ENCODE measurements around the gene FOXB1. TPM values are rescaled to one million over a fixed set of nuclear protein-coding genes. Genes with fewer than 3 reads are reported as not detected.

FOXB1 gene
- polyA plus RNA-seq, 3 donors: not detected

DNA sequence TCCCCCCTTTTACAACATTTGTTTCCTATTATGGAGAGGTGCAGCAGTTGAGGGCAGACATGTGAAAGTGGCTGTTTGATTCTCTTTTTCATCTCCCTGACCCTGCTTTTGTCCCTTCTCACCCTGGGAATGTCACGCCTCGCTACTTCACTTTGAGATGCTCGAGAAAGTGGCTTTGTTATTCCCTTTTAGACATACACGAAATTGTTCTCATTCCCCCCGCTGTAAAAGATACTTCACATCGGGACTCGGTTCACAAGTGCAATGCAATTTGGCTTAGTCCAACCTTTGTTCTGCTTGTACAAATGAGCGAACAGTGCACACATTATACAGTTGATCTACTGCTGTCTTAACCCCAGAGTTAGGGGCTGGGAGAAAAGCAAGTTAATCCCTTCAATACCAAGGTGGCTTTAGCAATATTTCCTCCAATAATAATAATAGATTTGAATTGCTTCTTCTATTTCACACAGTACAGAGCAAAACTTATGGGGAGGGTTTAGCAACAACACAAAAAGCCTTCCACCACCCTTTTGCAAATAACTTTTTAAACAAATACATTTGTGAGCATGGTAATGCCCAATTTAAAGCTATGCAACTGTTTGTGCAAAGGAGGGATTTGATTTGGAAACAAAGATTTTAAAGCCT lies 5.7 kb upstream of the FOXB1 start:
- Mint-ChIP-seq H3K4me1 (peaks cover 12% of the 10 kb centered on the region), H3K4me3 (peak overlapping the region in 1 of 2 donors; percentile 78), H3K27me3 (ENCODE audit: low read depth in 3 of 3) (peaks cover 96 to 100% (median 99%) of the 10 kb centered on the region in 3 donors), H3K9me3 (peaks cover 0 to 32% (median 14%) of the 10 kb centered on the region in 7 donors), H3K36me3 (peaks cover 0 to 8% of the 10 kb centered on the region in 2 donors), H3K27ac (no peak overlapping the region)
- no peaks in the 10 kb centered on the region for H4K20me1 ChIP-seq (ENCODE audit: insufficient read depth, low read length)
- no peaks in the 10 kb centered on the region for H3K36me3 ChIP-seq (replicated peaks in 1 of 2; ENCODE audit: control insufficient read depth in 1 of 2, insufficient read depth in 2 of 2, low read length in 2 of 2)
- H3K4me2 ChIP-seq (replicated peaks; ENCODE audit: extremely low read depth, low read length, poor library complexity, severe bottlenecking): no peak overlapping the region
- no peak overlapping the region for H3K27ac ChIP-seq (ENCODE audit: low read depth in 1 of 2, low read length in 2 of 2)
- intact Hi-C loops (cut with micrococcal nuclease): no loop called here
- H2AFZ ChIP-seq (ENCODE audit: insufficient read depth, low read depth, low read length, poor library complexity, severe bottlenecking): no peak overlapping the region
- H3K9ac ChIP-seq (ENCODE audit: insufficient read depth, low read length, poor library complexity, severe bottlenecking): no peak overlapping the region
- H3K9me3 ChIP-seq (replicated peaks in 1 of 2; ENCODE audit: control insufficient read depth in 1 of 2, insufficient read depth in 1 of 2, low read length in 2 of 2): peaks cover 0 to 42% of the 10 kb centered on the region in 2 donors
- H3K27me3 ChIP-seq (ENCODE audit: control insufficient read depth in 2 of 2, insufficient read depth in 2 of 2, low read length in 2 of 2): peaks cover 93 to 100% of the 10 kb centered on the region in 2 donors
- no peak overlapping the region for H3K4me3 ChIP-seq (replicated peaks in 1 of 3; ENCODE audit: low read depth in 2 of 3, low read length in 3 of 3)
- H3K79me2 ChIP-seq (ENCODE audit: insufficient read depth, low read length): no peaks in the 10 kb centered on the region
- no peak for TF ChIP-seq CTCF (IDR thresholded peaks at IDR 0.05)
- no peaks in the 10 kb centered on the region for H3K4me1 ChIP-seq (ENCODE audit: control insufficient read depth in 1 of 2, insufficient read depth in 2 of 2, low read length in 2 of 2)
- 31% methylated on average over 4 of the region's 8 CpGs for WGBS (ENCODE audit: insufficient coverage)
- DNase-seq: no peak

DNA sequence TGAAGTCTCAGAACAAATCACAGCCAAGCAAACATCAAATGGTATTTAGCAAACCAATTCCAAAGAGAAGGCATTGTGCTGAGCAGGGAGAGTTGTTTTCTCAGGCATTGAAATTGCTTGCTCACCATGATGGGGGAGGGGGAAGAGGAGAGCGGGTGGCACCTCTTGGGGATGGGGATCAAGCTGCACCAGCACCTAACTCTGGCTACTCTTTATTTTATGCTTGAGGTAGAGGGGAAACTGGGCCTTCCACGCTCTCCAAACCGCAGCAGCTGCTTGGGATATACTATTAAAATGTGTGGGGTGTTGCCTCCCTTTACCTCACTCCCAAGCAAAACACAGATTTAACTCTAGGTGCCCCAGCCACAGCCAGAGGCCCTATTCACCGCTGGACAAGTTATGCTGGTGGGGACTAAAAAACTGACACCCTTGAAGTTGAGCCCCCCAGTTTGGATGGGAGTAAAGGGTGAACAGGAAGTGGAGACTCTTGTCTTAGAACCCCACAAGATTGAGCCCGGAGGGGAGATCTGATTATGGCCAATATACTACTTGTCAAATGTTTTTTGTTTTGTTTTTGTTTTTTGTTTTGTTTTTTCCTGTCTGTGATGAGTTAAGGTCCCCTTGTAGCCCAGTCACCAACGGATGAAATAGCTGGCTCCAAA lies 5.0 kb upstream of the FOXB1 start:
- Mint-ChIP-seq H3K27ac (no peak overlapping the region), H3K9me3 (peaks cover 0 to 36% (median 14%) of the 10 kb centered on the region in 7 donors), H3K4me1 (peaks cover 18% of the 10 kb centered on the region), H3K4me3 (peak overlapping the region in 1 of 2 donors; percentile 78), H3K27me3 (ENCODE audit: low read depth in 3 of 3) (peaks cover 97 to 100% (median 99%) of the 10 kb centered on the region in 3 donors), H3K36me3 (peaks cover 0 to 8% of the 10 kb centered on the region in 2 donors)
- TF ChIP-seq CTCF (IDR thresholded peaks at IDR 0.05): no peak
- Histone ChIP-seq H4K20me1 (ENCODE audit: insufficient read depth, low read length) (no peaks in the 10 kb centered on the region), H3K4me3 (replicated peaks in 1 of 3; ENCODE audit: low read depth in 2 of 3, low read length in 3 of 3) (no peak overlapping the region), H2AFZ (ENCODE audit: insufficient read depth, low read depth, low read length, poor library complexity, severe bottlenecking) (no peak overlapping the region), H3K27ac (ENCODE audit: low read depth in 1 of 2, low read length in 2 of 2) (no peak overlapping the region), H3K9ac (ENCODE audit: insufficient read depth, low read length, poor library complexity, severe bottlenecking) (no peak overlapping the region), H3K4me1 (ENCODE audit: control insufficient read depth in 1 of 2, insufficient read depth in 2 of 2, low read length in 2 of 2) (peaks cover 0 to 4% of the 10 kb centered on the region in 2 donors), H3K9me3 (replicated peaks in 1 of 2; ENCODE audit: control insufficient read depth in 1 of 2, insufficient read depth in 1 of 2, low read length in 2 of 2) (peaks cover 0 to 42% of the 10 kb centered on the region in 2 donors), H3K36me3 (replicated peaks in 1 of 2; ENCODE audit: control insufficient read depth in 1 of 2, insufficient read depth in 2 of 2, low read length in 2 of 2) (no peaks in the 10 kb centered on the region), H3K27me3 (ENCODE audit: control insufficient read depth in 2 of 2, insufficient read depth in 2 of 2, low read length in 2 of 2) (peaks cover 96 to 100% of the 10 kb centered on the region in 2 donors), H3K4me2 (replicated peaks; ENCODE audit: extremely low read depth, low read length, poor library complexity, severe bottlenecking) (no peak overlapping the region), H3K79me2 (ENCODE audit: insufficient read depth, low read length) (no peaks in the 10 kb centered on the region)
- 16% methylated on average over 2 of the region's 6 CpGs for WGBS (ENCODE audit: insufficient coverage)
- intact Hi-C loops (cut with micrococcal nuclease): no loop called here
- DNase-seq: no peak

All from CD14-positive monocyte (primary cell).